ENCODE measurements around the gene APBB2. TPM values are rescaled to one million over a fixed set of nuclear protein-coding genes. Genes with fewer than 3 reads are reported as not detected.

APBB2 gene
- total and polyA plus RNA-seq, 10 of the 15 experiments (the other 5 are each of a cell fraction or from before 2014, with no cell fraction given), result 2.7 to 24.6 (median 19.0) TPM

DNA sequence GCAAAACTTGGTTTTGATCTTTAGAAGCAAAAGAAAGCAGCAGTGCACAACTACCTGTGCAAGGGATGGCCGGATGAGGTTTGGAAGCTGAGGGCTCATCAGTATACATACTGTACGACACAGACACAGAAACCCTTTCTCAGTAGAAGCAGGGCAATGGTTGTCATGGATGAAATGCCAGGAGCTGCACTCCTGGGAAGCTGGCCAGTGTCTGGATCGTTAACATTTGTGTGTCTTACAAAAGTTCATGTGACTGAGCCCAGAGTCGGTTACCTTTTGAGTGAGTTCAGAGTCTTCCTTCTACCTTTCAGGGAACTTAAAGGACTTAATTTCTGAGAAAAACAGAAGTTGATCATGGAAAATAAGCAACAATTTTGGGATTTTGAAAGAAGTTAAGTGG lies 230.3 kb downstream of the APBB2 start:
- Histone ChIP-seq H3K4me3 (no peak overlapping the region), H3K4me2 (ENCODE audit: control insufficient read depth, insufficient read depth) (no peak overlapping the region), H3K9ac (ENCODE audit: control insufficient read depth, insufficient read depth, low read length) (no peak overlapping the region), H2AFZ (ENCODE audit: control insufficient read depth, low read depth, low read length) (no peak overlapping the region), H3K9me3 (replicated peaks; ENCODE audit: control insufficient read depth, insufficient read depth, low read length) (no peaks in the 10 kb centered on the region), H4K20me1 (ENCODE audit: control insufficient read depth, insufficient read depth) (no peaks in the 10 kb centered on the region), H3K27ac (ENCODE audit: control insufficient read depth, insufficient read depth) (no peak overlapping the region), H3K36me3 (ENCODE audit: control insufficient read depth in 2 of 2, insufficient read depth in 2 of 2, low read length in 1 of 2) (no peaks in the 10 kb centered on the region), H3K4me1 (ENCODE audit: control insufficient read depth, insufficient read depth, low read length) (no peaks in the 10 kb centered on the region), H3K79me2 (ENCODE audit: control insufficient read depth, insufficient read depth, low read length) (no peaks in the 10 kb centered on the region), H3K27me3 (replicated peaks in 1 of 2; ENCODE audit: control insufficient read depth in 2 of 2, insufficient read depth in 2 of 2, low read length in 1 of 2) (no peaks in the 10 kb centered on the region)
- in situ Hi-C loops (cut with MboI) (no loop called here), intact Hi-C loops (cut with micrococcal nuclease; ENCODE audit: unreplicated experiment) (no loop called here)
- SMC1A ChIA-PET (ENCODE audit: uncharacterized antibody, unreplicated experiment), result interaction anchor here (0.8 to 3.1 kb wide), 7 partner anchors 31 to 230 kb away, joined by 3 to 7 read pairs (median 5); partner anchors contain the start of gene APBB2
- CTCF ChIA-PET, result interaction anchor here (0.9 to 17.4 kb wide), 4 partner anchors 8 to 232 kb away, joined by 3 to 567 read pairs (median 12); partner anchors contain the start of gene APBB2
- POLR2A ChIA-PET, result no interaction called here
- FAIRE-seq, result peak; percentile 77
- ATAC-seq, result no peak
- RAD21 ChIA-PET (ENCODE audit: unreplicated experiment), result interaction anchor here (1.4 kb wide), 1 partner anchor 297 kb away, joined by 3 read pairs; no protein-coding TSS in a partner anchor
- 97% methylated on average over 4 of the region's 4 CpGs for WGBS (ENCODE audit: insufficient coverage, insufficient replicate concordance, low lambda C conversion rate, missing lambda C conversion rate)
- TF ChIP-seq, protein P1, sequence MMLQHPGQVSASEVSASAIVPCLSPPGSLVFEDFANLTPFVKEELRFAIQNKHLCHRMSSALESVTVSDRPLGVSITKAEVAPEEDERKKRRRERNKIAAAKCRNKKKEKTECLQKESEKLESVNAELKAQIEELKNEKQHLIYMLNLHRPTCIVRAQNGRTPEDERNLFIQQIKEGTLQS (IDR thresholded peaks at IDR 0.05; ENCODE audit: borderline replicate concordance, extremely low read depth, low read depth, low read length), result no peak
- DNase-seq (ENCODE audit: low read depth, low spot score), result no peak
- no TSS peak for BruUV-seq (replicated peaks)

DNA sequence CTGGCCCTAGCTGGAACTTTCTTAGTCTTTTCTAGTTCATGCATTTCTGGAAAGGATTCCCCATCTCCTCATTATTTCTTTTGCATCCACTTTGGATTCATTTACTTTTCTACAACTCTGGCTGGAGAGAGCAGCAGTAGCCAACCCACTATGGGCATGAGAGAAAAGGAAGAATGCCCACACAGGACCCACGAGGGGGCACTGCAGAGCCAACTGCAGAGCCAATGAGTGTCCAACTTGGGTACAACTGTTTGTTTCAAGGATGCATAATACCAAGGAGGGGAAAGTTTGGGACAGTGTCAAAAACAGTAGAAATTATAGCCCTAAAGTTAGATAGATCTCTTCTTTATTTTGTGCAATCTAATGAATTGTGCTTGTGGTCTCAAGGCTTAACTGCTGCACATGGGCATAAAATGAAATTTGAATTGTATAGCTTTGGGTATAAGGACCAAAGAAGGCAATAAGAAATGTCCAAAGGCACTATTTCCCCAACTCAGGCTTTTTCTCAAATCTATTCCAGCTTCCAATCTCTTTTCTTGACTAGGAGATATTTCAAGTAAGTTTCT lies 233.9 kb downstream of the APBB2 start:
- ATAC-seq, result peak; percentile 87
- DNase-seq (ENCODE audit: low read depth, low spot score), result no peak
- Histone ChIP-seq H3K27ac (ENCODE audit: control insufficient read depth, insufficient read depth) (no peak overlapping the region), H3K9ac (ENCODE audit: control insufficient read depth, insufficient read depth, low read length) (no peak overlapping the region), H3K4me3 (no peak overlapping the region), H4K20me1 (ENCODE audit: control insufficient read depth, insufficient read depth) (no peaks in the 10 kb centered on the region), H3K4me2 (ENCODE audit: control insufficient read depth, insufficient read depth) (no peak overlapping the region), H2AFZ (ENCODE audit: control insufficient read depth, low read depth, low read length) (no peak overlapping the region), H3K36me3 (ENCODE audit: control insufficient read depth in 2 of 2, insufficient read depth in 2 of 2, low read length in 1 of 2) (no peaks in the 10 kb centered on the region), H3K79me2 (ENCODE audit: control insufficient read depth, insufficient read depth, low read length) (no peaks in the 10 kb centered on the region), H3K27me3 (replicated peaks in 1 of 2; ENCODE audit: control insufficient read depth in 2 of 2, insufficient read depth in 2 of 2, low read length in 1 of 2) (no peaks in the 10 kb centered on the region), H3K9me3 (replicated peaks; ENCODE audit: control insufficient read depth, insufficient read depth, low read length) (no peaks in the 10 kb centered on the region), H3K4me1 (ENCODE audit: control insufficient read depth, insufficient read depth, low read length) (no peaks in the 10 kb centered on the region)
- TF ChIP-seq RAD21 (IDR thresholded peaks at IDR 0.05; ENCODE audit: insufficient read depth, low read depth, low read length) (peak; percentile 82), RELA (IDR thresholded peaks at IDR 0.05; ENCODE audit: borderline replicate concordance, partially characterized antibody) (no peak), JUND (IDR thresholded peaks at IDR 0.05; ENCODE audit: low read depth, low read length) (no peak), BCL11A (IDR thresholded peaks at IDR 0.05; ENCODE audit: low read depth, low read length) (no peak), DPF2 (IDR thresholded peaks at IDR 0.05) (no peak), SMC3 (IDR thresholded peaks at IDR 0.05; ENCODE audit: borderline replicate concordance, low read length) (peak; percentile 85)
- TF ChIP-seq, protein P2, sequence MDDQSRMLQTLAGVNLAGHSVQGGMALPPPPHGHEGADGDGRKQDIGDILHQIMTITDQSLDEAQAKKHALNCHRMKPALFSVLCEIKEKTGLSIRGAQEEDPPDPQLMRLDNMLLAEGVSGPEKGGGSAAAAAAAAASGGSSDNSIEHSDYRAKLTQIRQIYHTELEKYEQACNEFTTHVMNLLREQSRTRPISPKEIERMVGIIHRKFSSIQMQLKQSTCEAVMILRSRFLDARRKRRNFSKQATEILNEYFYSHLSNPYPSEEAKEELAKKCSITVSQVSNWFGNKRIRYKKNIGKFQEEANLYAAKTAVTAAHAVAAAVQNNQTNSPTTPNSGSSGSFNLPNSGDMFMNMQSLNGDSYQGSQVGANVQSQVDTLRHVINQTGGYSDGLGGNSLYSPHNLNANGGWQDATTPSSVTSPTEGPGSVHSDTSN (IDR thresholded peaks at IDR 0.05; ENCODE audit: insufficient replicate concordance, low read depth, low read length), result no peak
- TF ChIP-seq, protein P3, sequence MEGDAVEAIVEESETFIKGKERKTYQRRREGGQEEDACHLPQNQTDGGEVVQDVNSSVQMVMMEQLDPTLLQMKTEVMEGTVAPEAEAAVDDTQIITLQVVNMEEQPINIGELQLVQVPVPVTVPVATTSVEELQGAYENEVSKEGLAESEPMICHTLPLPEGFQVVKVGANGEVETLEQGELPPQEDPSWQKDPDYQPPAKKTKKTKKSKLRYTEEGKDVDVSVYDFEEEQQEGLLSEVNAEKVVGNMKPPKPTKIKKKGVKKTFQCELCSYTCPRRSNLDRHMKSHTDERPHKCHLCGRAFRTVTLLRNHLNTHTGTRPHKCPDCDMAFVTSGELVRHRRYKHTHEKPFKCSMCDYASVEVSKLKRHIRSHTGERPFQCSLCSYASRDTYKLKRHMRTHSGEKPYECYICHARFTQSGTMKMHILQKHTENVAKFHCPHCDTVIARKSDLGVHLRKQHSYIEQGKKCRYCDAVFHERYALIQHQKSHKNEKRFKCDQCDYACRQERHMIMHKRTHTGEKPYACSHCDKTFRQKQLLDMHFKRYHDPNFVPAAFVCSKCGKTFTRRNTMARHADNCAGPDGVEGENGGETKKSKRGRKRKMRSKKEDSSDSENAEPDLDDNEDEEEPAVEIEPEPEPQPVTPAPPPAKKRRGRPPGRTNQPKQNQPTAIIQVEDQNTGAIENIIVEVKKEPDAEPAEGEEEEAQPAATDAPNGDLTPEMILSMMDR (IDR thresholded peaks at IDR 0.05 in 2 of 3, conservative IDR thresholded peaks at IDR 0.05 in 1 of 3; ENCODE audit: control insufficient read depth in 2 of 3, extremely low read depth in 1 of 3, insufficient read depth in 1 of 3, low read depth in 3 of 3, low read length in 3 of 3), result peak; percentile 60 to 67 (median 61)
- ChIA-PET CTCF (interaction anchor here (0.6 to 17.4 kb wide), 34 partner anchors 11 to 301 kb away, joined by 3 to 567 read pairs (median 5); partner anchors contain the start of gene APBB2), POLR2A (interaction anchor here (1.2 to 1.5 kb wide), 2 partner anchors 118 to 232 kb away, joined by 3 to 5 read pairs; no protein-coding TSS in a partner anchor), RAD21 (ENCODE audit: unreplicated experiment) (interaction anchor here (0.6 to 12.1 kb wide), 8 partner anchors 11 to 233 kb away, joined by 3 to 262 read pairs (median 4); partner anchors contain the start of gene APBB2), SMC1A (ENCODE audit: uncharacterized antibody, unreplicated experiment) (interaction anchor here (0.9 to 10.1 kb wide), 22 partner anchors 11 to 232 kb away, joined by 3 to 362 read pairs (median 4); partner anchors contain the start of gene APBB2)
- intact Hi-C loops (cut with micrococcal nuclease; ENCODE audit: unreplicated experiment), result loop anchor here (1.0 kb wide), 1 partner anchor 232 kb away; no protein-coding TSS in a partner anchor
- in situ Hi-C loops (cut with MboI), result no loop called here
- no TSS peak for BruUV-seq (replicated peaks)
- 0% methylated on average over 1 of the region's 1 CpG for WGBS (ENCODE audit: insufficient coverage, insufficient replicate concordance, low lambda C conversion rate, missing lambda C conversion rate)
- FAIRE-seq, result no peak
